SU-DHL-6 (cell line): ENCODE results near the gene NCS1.

Source experiments
- CTCF ChIP-seq: fragments of 200-600 bp; sonication (generic); IDR thresholded peaks from one replicate; pipeline ENCODE4 v1.5.1; 2017; ENCODE audit warnings: antibody characterized with exemption, mild to moderate bottlenecking, low read length, moderate library complexity; ENCODE audit not compliant: insufficient read depth, poor library complexity, severe bottlenecking
- EZH2phosphoT487 ChIP-seq: fragments of 200-600 bp; sonication (generic), shearing (Covaris generic); conservative IDR thresholded peaks from 2 replicates; pipeline ENCODE4 v1.6.1; 2018; ENCODE audit warnings: mild to moderate bottlenecking, antibody characterized with exemption, low read length, moderate library complexity, mixed read lengths

- no peak for TF ChIP-seq CTCF
- no peak for TF ChIP-seq EZH2phosphoT487
These were observed 21.3 kb upstream of the NCS1 start for GRCh38 chr9:130150779-130151382.
